ENCODE results near the gene ENPP1. TPM values are rescaled to one million over a fixed set of nuclear protein-coding genes. Genes with fewer than 3 reads are reported as not detected.

The ENPP1 gene
- total RNA-seq, 2 experiments from 2014 or later, result 0.15 to 0.47 TPM

- no peak for DNase-seq
- H3K36me3 Mint-ChIP-seq, result no peaks in the 10 kb centered on the region
- H3K27ac Mint-ChIP-seq, result no peak overlapping the region
Measured at GRCh38 chr6:131773284-131773950, 34.4 kb upstream of the ENPP1 start.

GRCh38 chr6:131775886-131776285, 31.9 kb upstream of the ENPP1 start:
- DNase-seq, result no peak
- Mint-ChIP-seq H3K9me3 (ENCODE audit: low read depth) (no peaks in the 10 kb centered on the region), H3K4me3 (no peak overlapping the region), H3K27me3 (peaks cover 31% of the 10 kb centered on the region), H3K4me1 (no peaks in the 10 kb centered on the region), H3K27ac (no peak overlapping the region), H3K36me3 (no peaks in the 10 kb centered on the region)
- CTCF ChIA-PET, result no interaction called here
- no peak for ATAC-seq

More at GRCh38 chr6:131773284-131773950, 34.4 kb upstream of the ENPP1 start:
- CTCF ChIA-PET, result no interaction called here
- Mint-ChIP-seq H3K4me1 (no peaks in the 10 kb centered on the region), H3K9me3 (ENCODE audit: low read depth) (no peaks in the 10 kb centered on the region), H3K27me3 (peaks cover 27% of the 10 kb centered on the region), H3K4me3 (no peak overlapping the region)
- ATAC-seq, result no peak

- Mint-ChIP-seq H3K9me3 (ENCODE audit: low read depth) (no peaks in the 10 kb centered on the region), H3K4me3 (no peak overlapping the region), H3K36me3 (no peaks in the 10 kb centered on the region), H3K27me3 (peaks cover 36% of the 10 kb centered on the region), H3K27ac (no peak overlapping the region), H3K4me1 (no peaks in the 10 kb centered on the region)
- CTCF ChIA-PET, result no interaction called here
- ATAC-seq (no peak), DNase-seq (no peak)
Measured at GRCh38 chr6:131776985-131777384, 30.8 kb upstream of the ENPP1 start.

GRCh38 chr6:131778169-131778568, 29.7 kb upstream of the ENPP1 start:
- Mint-ChIP-seq H3K27ac (no peak overlapping the region), H3K36me3 (no peaks in the 10 kb centered on the region), H3K4me3 (no peak overlapping the region), H3K9me3 (ENCODE audit: low read depth) (no peaks in the 10 kb centered on the region), H3K27me3 (peaks cover 30% of the 10 kb centered on the region), H3K4me1 (no peaks in the 10 kb centered on the region)
- CTCF ChIA-PET, result no interaction called here
- ATAC-seq, result no peak
- no peak for DNase-seq

- H3K36me3 Mint-ChIP-seq, result no peaks in the 10 kb centered on the region
- DNase-seq, result no peak
- no peak for ATAC-seq
- no peak overlapping the region for H3K4me3 Mint-ChIP-seq
- no peak overlapping the region for H3K27ac Mint-ChIP-seq
- CTCF ChIA-PET, result no interaction called here
- no peaks in the 10 kb centered on the region for H3K4me1 Mint-ChIP-seq
- H3K27me3 Mint-ChIP-seq, result peaks cover 30% of the 10 kb centered on the region
- no peaks in the 10 kb centered on the region for H3K9me3 Mint-ChIP-seq (ENCODE audit: low read depth)
Measured at GRCh38 chr6:131779304-131779703, 28.5 kb upstream of the ENPP1 start.

- Mint-ChIP-seq H3K4me1 (no peaks in the 10 kb centered on the region), H3K4me3 (no peak overlapping the region), H3K9me3 (ENCODE audit: low read depth) (peaks cover 2% of the 10 kb centered on the region), H3K27ac (no peak overlapping the region), H3K27me3 (peaks cover 34% of the 10 kb centered on the region), H3K36me3 (no peaks in the 10 kb centered on the region)
- no peak for ATAC-seq
- no peak for DNase-seq
- CTCF ChIA-PET, result no interaction called here
Measured at GRCh38 chr6:131780600-131780999, 27.2 kb upstream of the ENPP1 start.

- CTCF ChIA-PET, result interaction anchor here (1.2 to 1.9 kb wide), 2 partner anchors 126 to 128 kb away, joined by 3 to 6 read pairs; no protein-coding TSS in a partner anchor
- Mint-ChIP-seq H3K4me3 (no peak overlapping the region), H3K9me3 (ENCODE audit: low read depth) (peaks cover 2% of the 10 kb centered on the region), H3K27ac (no peak overlapping the region), H3K4me1 (peaks cover 5% of the 10 kb centered on the region), H3K27me3 (peaks cover 34% of the 10 kb centered on the region), H3K36me3 (no peaks in the 10 kb centered on the region)
- ATAC-seq (no peak), DNase-seq (no peak)
Measured at GRCh38 chr6:131781687-131782086, 26.1 kb upstream of the ENPP1 start.

GRCh38 chr6:131782764-131783163, 25.1 kb upstream of the ENPP1 start:
- no peaks in the 10 kb centered on the region for H3K36me3 Mint-ChIP-seq
- H3K9me3 Mint-ChIP-seq (ENCODE audit: low read depth), result peaks cover 2% of the 10 kb centered on the region
- peaks cover 43% of the 10 kb centered on the region for H3K27me3 Mint-ChIP-seq
- peaks cover 8% of the 10 kb centered on the region for H3K4me1 Mint-ChIP-seq
- CTCF ChIA-PET, result interaction anchor here (1.2 to 1.9 kb wide), 2 partner anchors 125 to 127 kb away, joined by 3 to 6 read pairs; no protein-coding TSS in a partner anchor
- no peak for ATAC-seq
- no peak overlapping the region for H3K27ac Mint-ChIP-seq
- H3K4me3 Mint-ChIP-seq, result no peak overlapping the region
- no peak for DNase-seq

GRCh38 chr6:131784561-131784960, 23.3 kb upstream of the ENPP1 start:
- Mint-ChIP-seq H3K4me3 (no peak overlapping the region), H3K27me3 (peaks cover 36% of the 10 kb centered on the region), H3K27ac (no peak overlapping the region), H3K4me1 (peaks cover 19% of the 10 kb centered on the region), H3K36me3 (no peaks in the 10 kb centered on the region), H3K9me3 (ENCODE audit: low read depth) (peaks cover 2% of the 10 kb centered on the region)
- CTCF ChIA-PET, result no interaction called here
- ATAC-seq (no peak), DNase-seq (no peak)

- CTCF ChIA-PET, result no interaction called here
- Mint-ChIP-seq H3K9me3 (ENCODE audit: low read depth) (peaks cover 2% of the 10 kb centered on the region), H3K4me1 (peaks cover 23% of the 10 kb centered on the region), H3K27me3 (peaks cover 26% of the 10 kb centered on the region), H3K4me3 (no peak overlapping the region), H3K27ac (no peak overlapping the region), H3K36me3 (no peaks in the 10 kb centered on the region)
- ATAC-seq (no peak), DNase-seq (no peak)
Measured at GRCh38 chr6:131787079-131787478, 20.7 kb upstream of the ENPP1 start.

GRCh38 chr6:131787766-131788712, 19.8 kb upstream of the ENPP1 start:
- no peak for ATAC-seq
- Mint-ChIP-seq H3K4me1 (peaks cover 25% of the 10 kb centered on the region), H3K27ac (no peak overlapping the region), H3K4me3 (no peak overlapping the region), H3K27me3 (peaks cover 29% of the 10 kb centered on the region), H3K9me3 (ENCODE audit: low read depth) (peaks cover 2% of the 10 kb centered on the region), H3K36me3 (no peaks in the 10 kb centered on the region)
- DNase-seq, result no peak
- CTCF ChIA-PET, result no interaction called here

GRCh38 chr6:131789219-131789618, 18.6 kb upstream of the ENPP1 start:
- Mint-ChIP-seq H3K4me3 (no peak overlapping the region), H3K27me3 (peaks cover 23% of the 10 kb centered on the region), H3K9me3 (ENCODE audit: low read depth) (peaks cover 2% of the 10 kb centered on the region), H3K4me1 (peaks cover 25% of the 10 kb centered on the region), H3K27ac (no peak overlapping the region), H3K36me3 (peaks cover 2% of the 10 kb centered on the region)
- DNase-seq (no peak), ATAC-seq (peak; percentile 74)
- CTCF ChIA-PET, result no interaction called here

- Mint-ChIP-seq H3K27me3 (peaks cover 19% of the 10 kb centered on the region), H3K4me3 (no peak overlapping the region), H3K36me3 (peaks cover 6% of the 10 kb centered on the region), H3K4me1 (peaks cover 22% of the 10 kb centered on the region), H3K9me3 (ENCODE audit: low read depth) (no peaks in the 10 kb centered on the region), H3K27ac (no peak overlapping the region)
- DNase-seq, result no peak
- ATAC-seq, result no peak
- CTCF ChIA-PET, result no interaction called here
Measured at GRCh38 chr6:131791476-131791875, 16.3 kb upstream of the ENPP1 start.

GRCh38 chr6:131792091-131792496, 15.7 kb upstream of the ENPP1 start:
- Mint-ChIP-seq H3K27ac (no peak overlapping the region), H3K27me3 (peaks cover 17% of the 10 kb centered on the region), H3K9me3 (ENCODE audit: low read depth) (no peaks in the 10 kb centered on the region), H3K4me3 (no peak overlapping the region), H3K4me1 (peaks cover 20% of the 10 kb centered on the region), H3K36me3 (peaks cover 6% of the 10 kb centered on the region)
- DNase-seq, result no peak
- CTCF ChIA-PET, result no interaction called here
- ATAC-seq, result no peak
